DOHH2 (cell line): ENCODE results near the gene SEMA3E.

Experiments
- EZH2phosphoT487 ChIP-seq: fragments of 200-600 bp; sonication (generic); IDR thresholded peaks from 2 replicates; pipeline ENCODE4 v1.6.1; 2017; ENCODE audit warnings: borderline replicate concordance, mild to moderate bottlenecking, antibody characterized with exemption, low read length, moderate library complexity, mixed read lengths
- TF ChIP-seq, protein P1 (sequence below): fragments of 200-600 bp; sonication (generic); IDR thresholded peaks from one replicate; pipeline ENCODE4 v1.5.1; 2014; ENCODE audit warnings: antibody characterized with exemption, mild to moderate bottlenecking, low read depth, low read length; ENCODE audit not compliant: poor library complexity, severe bottlenecking

DNA sequence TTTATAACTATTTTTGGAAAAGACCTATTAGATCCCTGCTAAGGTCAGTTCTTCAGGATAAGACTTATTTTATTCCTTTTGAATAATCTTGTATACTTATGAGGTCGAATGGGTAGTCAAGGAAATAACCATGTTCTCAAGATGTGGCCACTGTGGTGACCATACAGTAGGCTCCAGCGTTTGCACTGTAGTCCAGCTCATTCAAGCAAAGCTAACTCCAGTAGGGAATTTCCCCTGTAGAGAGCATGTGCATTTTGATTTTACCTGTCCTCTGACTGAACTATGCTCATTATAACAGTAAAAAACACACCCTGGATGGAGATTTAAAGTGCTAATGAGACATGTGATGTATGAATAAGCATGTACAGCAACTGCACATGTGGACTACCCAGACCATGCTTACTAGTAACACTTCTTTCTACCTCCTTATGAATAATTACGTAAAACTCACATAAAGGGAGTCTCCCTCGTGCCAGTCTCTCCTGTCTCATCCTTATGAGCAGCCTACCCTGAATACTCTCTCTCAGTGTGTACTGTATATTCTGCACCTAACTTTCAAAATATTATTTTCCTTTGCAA is 32.4 kb upstream of the SEMA3E start:
- TF ChIP-seq, protein P1, sequence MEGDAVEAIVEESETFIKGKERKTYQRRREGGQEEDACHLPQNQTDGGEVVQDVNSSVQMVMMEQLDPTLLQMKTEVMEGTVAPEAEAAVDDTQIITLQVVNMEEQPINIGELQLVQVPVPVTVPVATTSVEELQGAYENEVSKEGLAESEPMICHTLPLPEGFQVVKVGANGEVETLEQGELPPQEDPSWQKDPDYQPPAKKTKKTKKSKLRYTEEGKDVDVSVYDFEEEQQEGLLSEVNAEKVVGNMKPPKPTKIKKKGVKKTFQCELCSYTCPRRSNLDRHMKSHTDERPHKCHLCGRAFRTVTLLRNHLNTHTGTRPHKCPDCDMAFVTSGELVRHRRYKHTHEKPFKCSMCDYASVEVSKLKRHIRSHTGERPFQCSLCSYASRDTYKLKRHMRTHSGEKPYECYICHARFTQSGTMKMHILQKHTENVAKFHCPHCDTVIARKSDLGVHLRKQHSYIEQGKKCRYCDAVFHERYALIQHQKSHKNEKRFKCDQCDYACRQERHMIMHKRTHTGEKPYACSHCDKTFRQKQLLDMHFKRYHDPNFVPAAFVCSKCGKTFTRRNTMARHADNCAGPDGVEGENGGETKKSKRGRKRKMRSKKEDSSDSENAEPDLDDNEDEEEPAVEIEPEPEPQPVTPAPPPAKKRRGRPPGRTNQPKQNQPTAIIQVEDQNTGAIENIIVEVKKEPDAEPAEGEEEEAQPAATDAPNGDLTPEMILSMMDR, result no peak
- TF ChIP-seq EZH2phosphoT487, result no peak
